ENCODE results near the gene HBS1L. TPM values are rescaled to one million over a fixed set of nuclear protein-coding genes. Genes with fewer than 3 reads are reported as not detected.
A peak's percentile ranks its signal among the peaks of the same experiment; 100 is the strongest.

HBS1L gene
- total and polyA plus RNA-seq, 8 donors: 14.3 to 63.5 (median 30.7) TPM

GRCh38 chr6:134990262-134990661 is 64.4 kb downstream of the HBS1L start:
- 90 to 96% (median 92%) methylated on average over 3 of the region's 3 CpGs for WGBS, 5 donors
- DNase-seq: no peak
- Histone ChIP-seq H3K4me3 (no peak overlapping the region), H3K27ac (no peak overlapping the region), H3K4me1 (no peaks in the 10 kb centered on the region), H3K9me3 (no peaks in the 10 kb centered on the region), H3K36me3 (peaks cover 3 to 82% (median 63%) of the 10 kb centered on the region in 4 donors), H3K27me3 (no peaks in the 10 kb centered on the region)
- intact Hi-C loops (cut with DNase I; ENCODE audit: low total_unique reads): no loop called here
- TF ChIP-seq POLR2A (IDR thresholded peaks at IDR 0.05) (no peak), CTCF (IDR thresholded peaks at IDR 0.05) (no peak), POLR2AphosphoS5 (IDR thresholded peaks at IDR 0.05) (no peak), EP300 (IDR thresholded peaks at IDR 0.05) (no peak)

- no peaks in the 10 kb centered on the region for H3K27me3 ChIP-seq
- TF ChIP-seq EP300 (IDR thresholded peaks at IDR 0.05) (no peak), POLR2A (IDR thresholded peaks at IDR 0.05) (no peak), POLR2AphosphoS5 (IDR thresholded peaks at IDR 0.05) (no peak), CTCF (IDR thresholded peaks at IDR 0.05) (no peak)
- intact Hi-C loops (cut with DNase I; ENCODE audit: low total_unique reads): no loop called here
- DNase-seq: no peak
- H3K27ac ChIP-seq: no peak overlapping the region
- H3K36me3 ChIP-seq: peaks cover 6 to 73% (median 61%) of the 10 kb centered on the region in 4 donors
- 42 to 76% (median 59%) methylated on average over 1 of the region's 1 CpG for WGBS, 5 donors
- no peak overlapping the region for H3K4me3 ChIP-seq
- peaks cover 0 to 11% (median 0%) of the 10 kb centered on the region in 4 donors for H3K4me1 ChIP-seq
- H3K9me3 ChIP-seq: no peaks in the 10 kb centered on the region
Measured at GRCh38 chr6:134984821-134985220, 69.8 kb downstream of the HBS1L start.

- Histone ChIP-seq H3K4me3 (no peak overlapping the region), H3K4me1 (peaks cover 0 to 11% (median 0%) of the 10 kb centered on the region in 4 donors), H3K27me3 (no peaks in the 10 kb centered on the region), H3K9me3 (no peaks in the 10 kb centered on the region), H3K27ac (no peak overlapping the region), H3K36me3 (peaks cover 16 to 77% (median 66%) of the 10 kb centered on the region in 4 donors)
- WGBS, 5 donors: 30 to 73% (median 50%) methylated on average over 2 of the region's 2 CpGs
- peak in 1 of 2 donors; percentile 29 for DNase-seq
- TF ChIP-seq EP300 (IDR thresholded peaks at IDR 0.05) (no peak), POLR2A (IDR thresholded peaks at IDR 0.05) (no peak), POLR2AphosphoS5 (IDR thresholded peaks at IDR 0.05) (peak in 1 of 3 donors; percentile 66), CTCF (IDR thresholded peaks at IDR 0.05) (no peak)
- intact Hi-C loops (cut with DNase I; ENCODE audit: low total_unique reads): no loop called here
Measured at GRCh38 chr6:134983823-134984222, 70.8 kb downstream of the HBS1L start.

- intact Hi-C loops (cut with DNase I; ENCODE audit: low total_unique reads): no loop called here
- Histone ChIP-seq H3K27me3 (no peaks in the 10 kb centered on the region), H3K4me1 (peaks cover 0 to 11% (median 0%) of the 10 kb centered on the region in 4 donors), H3K4me3 (no peak overlapping the region), H3K9me3 (no peaks in the 10 kb centered on the region), H3K36me3 (peaks cover 16 to 81% (median 74%) of the 10 kb centered on the region in 4 donors), H3K27ac (no peak overlapping the region)
- no peak for TF ChIP-seq POLR2AphosphoS5 (IDR thresholded peaks at IDR 0.05)
- no peak for TF ChIP-seq POLR2A (IDR thresholded peaks at IDR 0.05)
- TF ChIP-seq CTCF (IDR thresholded peaks at IDR 0.05): no peak
- no peak for TF ChIP-seq EP300 (IDR thresholded peaks at IDR 0.05)
- 70 to 86% (median 74%) methylated on average over 3 of the region's 3 CpGs for WGBS, 5 donors
- no peak for DNase-seq
Measured at GRCh38 chr6:134982161-134982560, 72.5 kb downstream of the HBS1L start.

Data from stomach (tissue), 9 donors.